CD14-positive monocyte (primary cell): ENCODE results near the gene ANKRD12. TPM values are rescaled to one million over a fixed set of nuclear protein-coding genes. Genes with fewer than 3 reads are reported as not detected.

Source experiments
- DNase-seq, 3 donors: peaks; one replicate each; pipeline ENCODE4 v3.0.0-alpha.2; 2011 to 2022
- H2AFZ ChIP-seq: 2 replicates; pipeline ENCODE4 v1.6.0; 2012; ENCODE audit warnings: mild to moderate bottlenecking, low read depth, low read length, inconsistent platforms; ENCODE audit not compliant: insufficient read depth, poor library complexity, severe bottlenecking
- H3K27ac ChIP-seq, 2 donors: 1 replicate in 1 of 2; 2 replicates in 1 of 2; pipeline ENCODE4 v1.5.1; 2012 to 2013; ENCODE audit warnings: low read length in 2 of 2, control low read depth in 1 of 2, inconsistent platforms in 1 of 2, low read depth in 1 of 2, mild to moderate bottlenecking in 1 of 2
- H3K27me3 ChIP-seq, 2 donors: one replicate each; pipeline versions ENCODE4 v1.6.0 to v1.6.1; 2011 to 2013; ENCODE audit warnings: low read length in 2 of 2; ENCODE audit not compliant: control insufficient read depth in 2 of 2, insufficient read depth in 2 of 2
- H3K36me3 ChIP-seq, 2 donors: replicated peaks in 1 of 2; 1 replicate in 1 of 2; 2 replicates in 1 of 2; pipeline versions ENCODE4 v1.5.1 to v1.6.1; 2012 to 2013; ENCODE audit warnings: low read length in 2 of 2, control low read depth in 1 of 2, inconsistent platforms in 1 of 2, mild to moderate bottlenecking in 1 of 2; ENCODE audit not compliant: insufficient read depth in 2 of 2, control insufficient read depth in 1 of 2
- H3K4me1 ChIP-seq, 2 donors: 1 replicate in 1 of 2; 2 replicates in 1 of 2; pipeline versions ENCODE4 v1.5.1 to v1.6.1; 2012 to 2013; ENCODE audit warnings: low read length in 2 of 2, control low read depth in 1 of 2, inconsistent platforms in 1 of 2, mild to moderate bottlenecking in 1 of 2, moderate library complexity in 1 of 2; ENCODE audit not compliant: insufficient read depth in 2 of 2, control insufficient read depth in 1 of 2
- H3K4me2 ChIP-seq: replicated peaks from 2 replicates; pipeline ENCODE3; 2012; ENCODE audit warnings: low read length, moderate library complexity, mild to moderate bottlenecking; ENCODE audit not compliant: poor library complexity, severe bottlenecking; ENCODE audit errors: extremely low read depth
- H3K4me3 ChIP-seq, 3 experiments: fragments of 200-600 bp in 1 of 3; sonication (generic) in 1 of 3; replicated peaks in 1 of 3; 1 replicate in 2 of 3; 2 replicates in 1 of 3; pipeline ENCODE4 v1.5.1; 2011 to 2013; ENCODE audit warnings: low read length in 3 of 3, mild to moderate bottlenecking in 3 of 3, control low read depth in 2 of 3, low read depth in 2 of 3, inconsistent platforms in 1 of 3, moderate library complexity in 1 of 3
- H3K79me2 ChIP-seq: 2 replicates; pipeline ENCODE4 v1.6.0; 2012; ENCODE audit warnings: mild to moderate bottlenecking, control low read depth, inconsistent platforms, low read length, moderate library complexity; ENCODE audit not compliant: insufficient read depth
- H3K9ac ChIP-seq: 2 replicates; pipeline ENCODE4 v1.6.0; 2017; ENCODE audit warnings: low read length, mild to moderate bottlenecking; ENCODE audit not compliant: insufficient read depth, poor library complexity, severe bottlenecking
- H3K9me3 ChIP-seq, 2 donors: replicated peaks in 1 of 2; 1 replicate in 1 of 2; 2 replicates in 1 of 2; pipeline versions ENCODE4 v1.5.1 to v1.6.1; 2012 to 2013; ENCODE audit warnings: low read length in 2 of 2, control low read depth in 1 of 2; ENCODE audit not compliant: control insufficient read depth in 1 of 2, insufficient read depth in 1 of 2
- H4K20me1 ChIP-seq: 2 replicates; pipeline ENCODE4 v1.6.0; 2012; ENCODE audit warnings: mild to moderate bottlenecking, low read length, control low read depth, moderate library complexity; ENCODE audit not compliant: insufficient read depth
- H3K27ac Mint-ChIP-seq, 7 donors: one replicate each; pipeline ENCODE4 v1.8.0; 2020; ENCODE audit warnings: mild to moderate bottlenecking in 7 of 7, mixed read lengths in 7 of 7, moderate library complexity in 6 of 7, inconsistent platforms in 2 of 7
- H3K27me3 Mint-ChIP-seq, 3 donors: one replicate each; pipeline ENCODE4 v1.8.0; 2021 to 2022; ENCODE audit warnings: low read depth in 3 of 3, mild to moderate bottlenecking in 3 of 3, mixed read lengths in 3 of 3, moderate library complexity in 3 of 3, inconsistent platforms in 1 of 3
- H3K36me3 Mint-ChIP-seq, 2 donors: one replicate each; pipeline ENCODE4 v1.8.0; 2020; ENCODE audit warnings: mixed read lengths in 2 of 2, inconsistent platforms in 1 of 2, mild to moderate bottlenecking in 1 of 2
- H3K4me1 Mint-ChIP-seq: one replicate; pipeline ENCODE4 v1.8.0; 2020; ENCODE audit warnings: mild to moderate bottlenecking, mixed read lengths
- H3K4me3 Mint-ChIP-seq, 2 donors: one replicate each; pipeline ENCODE4 v1.8.0; 2020; ENCODE audit warnings: mild to moderate bottlenecking in 2 of 2, mixed read lengths in 2 of 2, moderate library complexity in 1 of 2
- H3K9me3 Mint-ChIP-seq, 7 donors: one replicate each; pipeline ENCODE4 v1.8.0; 2020 to 2022; ENCODE audit warnings: mixed read lengths in 7 of 7, mild to moderate bottlenecking in 6 of 7, moderate library complexity in 6 of 7, inconsistent platforms in 2 of 7
- CTCF ChIP-seq: fragments of 200-600 bp; IDR thresholded peaks from one replicate; pipeline ENCODE4 v1.8.0; 2022; ENCODE audit warnings: antibody characterized with exemption, mild to moderate bottlenecking
- WGBS: methylation state at CpG from one replicate; pipeline ENCODE4 v1.1.5; 2013; ENCODE audit warnings: missing lambda C conversion rate; ENCODE audit not compliant: insufficient coverage; 5-methylcytosine and 5-hydroxymethylcytosine counted together
- intact Hi-C, 2 donors: fragments of 100-400 bp; cut with micrococcal nuclease; formaldehyde crosslinking; loops; one replicate each; pipeline versions ENCODE4 v1.15.0 to v1.15.1; 2023
- polyA plus RNA-seq, 3 donors: library from polyadenylated mRNA; depleted of rRNA in 1 of 3; unstranded in 2 of 3; stranded (reverse) in 1 of 3; fragments of 300-500 nt in 2 of 3; fragments of >200 nt in 1 of 3; fragmentation: Illumina TruSeq in 2 of 3; gene quantifications; 1 replicate in 2 of 3; 2 replicates in 1 of 3; pipeline ENCODE4 v1.2.3, GENCODE V29; 2012 to 2021

ANKRD12 gene
- polyA plus RNA-seq, 3 donors, result 9.3 to 15.5 (median 15.4) TPM

DNA sequence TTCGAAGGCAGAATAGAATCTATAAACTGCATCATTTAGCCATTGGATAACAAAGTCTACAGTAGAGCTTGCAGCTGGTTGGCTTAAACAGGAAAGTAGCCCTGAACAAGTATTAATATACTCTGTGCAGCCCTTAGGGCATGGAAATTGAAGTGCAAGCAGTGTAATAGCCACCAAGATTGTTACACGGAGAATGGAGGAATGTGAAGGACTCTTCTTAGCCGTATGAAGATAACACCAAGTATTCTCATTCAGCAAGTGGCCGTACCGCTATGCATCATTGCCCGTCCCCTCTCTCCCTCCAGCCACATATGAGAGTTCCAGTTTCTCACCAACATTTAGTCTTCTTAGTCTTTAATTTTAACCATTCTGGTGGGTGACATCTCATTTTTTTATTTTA is 40.5 kb downstream of the ANKRD12 start:
- WGBS, result 80% methylated on average over 1 of the region's 6 CpGs
- Histone ChIP-seq H2AFZ (no peak overlapping the region), H3K9me3 (no peaks in the 10 kb centered on the region), H3K27me3 (no peaks in the 10 kb centered on the region), H3K9ac (no peak overlapping the region), H3K4me2 (no peak overlapping the region), H4K20me1 (peaks cover 100% of the 10 kb centered on the region), H3K4me1 (peaks cover 23 to 37% of the 10 kb centered on the region in 2 donors), H3K36me3 (peaks cover 0 to 11% of the 10 kb centered on the region in 2 donors), H3K27ac (no peak overlapping the region), H3K4me3 (no peak overlapping the region), H3K79me2 (peaks cover 96% of the 10 kb centered on the region)
- intact Hi-C loops, result no loop called here
- Mint-ChIP-seq H3K9me3 (peaks cover 0 to 3% (median 0%) of the 10 kb centered on the region in 7 donors), H3K4me1 (peaks cover 63% of the 10 kb centered on the region), H3K27ac (no peak overlapping the region), H3K4me3 (no peak overlapping the region), H3K36me3 (peaks cover 4 to 7% of the 10 kb centered on the region in 2 donors), H3K27me3 (no peaks in the 10 kb centered on the region)
- no peak for TF ChIP-seq CTCF
- no peak for DNase-seq

GRCh38 chr18:9177466-9177865 is 40.9 kb downstream of the ANKRD12 start:
- Mint-ChIP-seq H3K36me3 (peaks cover 4 to 7% of the 10 kb centered on the region in 2 donors), H3K9me3 (peaks cover 0 to 1% (median 0%) of the 10 kb centered on the region in 7 donors), H3K4me1 (peaks cover 59% of the 10 kb centered on the region), H3K4me3 (no peak overlapping the region), H3K27me3 (no peaks in the 10 kb centered on the region), H3K27ac (peak overlapping the region in 1 of 7 donors; percentile 37)
- no peak for TF ChIP-seq CTCF
- Histone ChIP-seq H3K27ac (no peak overlapping the region), H3K4me3 (no peak overlapping the region), H3K36me3 (peaks cover 0 to 11% of the 10 kb centered on the region in 2 donors), H3K27me3 (no peaks in the 10 kb centered on the region), H3K9me3 (no peaks in the 10 kb centered on the region), H3K4me1 (peaks cover 23 to 32% of the 10 kb centered on the region in 2 donors), H4K20me1 (peaks cover 100% of the 10 kb centered on the region), H2AFZ (no peak overlapping the region), H3K4me2 (no peak overlapping the region), H3K79me2 (peaks cover 92% of the 10 kb centered on the region), H3K9ac (no peak overlapping the region)
- WGBS, result no CpG with 5 or more reads among the region's 4 CpGs
- intact Hi-C loops, result no loop called here
- DNase-seq, result peak in 1 of 3 donors; percentile 13
